GM23338 (cell line): Measurements from ENCODE around the gene BNIP1. TPM values are rescaled to one million over a fixed set of nuclear protein-coding genes. Genes with fewer than 3 reads are reported as not detected.

Experiments
- ATAC-seq: fragments of 200-7000 bp; cut with Tn5 transposase; 3 replicates; pipeline ENCODE4 v1.9.1; 2020
- DNase-seq: peaks from one replicate; pipeline ENCODE4 v3.0.0-alpha.2; 2015; ENCODE audit warnings: low spot score
- H2AFZ ChIP-seq: fragments of 200-600 bp; sonication (generic); 2 replicates; pipeline ENCODE4 v1.8.0; 2016; ENCODE audit warnings: antibody characterized with exemption, mild to moderate bottlenecking, moderate library complexity
- H3F3A ChIP-seq: fragments of 200-600 bp; sonication (generic); replicated peaks from 2 replicates; pipeline ENCODE4 v1.8.0; 2017; ENCODE audit warnings: antibody characterized with exemption, mixed run types, low read depth
- H3K27ac ChIP-seq: fragments of 200-600 bp; sonication (generic); 2 replicates; pipeline ENCODE4 v1.6.1; 2016; ENCODE audit warnings: low read depth
- H3K27me3 ChIP-seq: fragments of 200-600 bp; sonication (generic); 2 replicates; pipeline ENCODE4 v1.8.0; 2016; ENCODE audit warnings: mild to moderate bottlenecking, mixed run types, moderate library complexity; ENCODE audit not compliant: insufficient read depth
- H3K36me3 ChIP-seq: fragments of 200-600 bp; sonication (generic); 2 replicates; pipeline ENCODE4 v1.8.0; 2016; ENCODE audit warnings: mild to moderate bottlenecking; ENCODE audit not compliant: insufficient read depth
- H3K4me1 ChIP-seq: fragments of 200-600 bp; sonication (generic); 2 replicates; pipeline ENCODE4 v1.8.0; 2016; ENCODE audit warnings: mild to moderate bottlenecking, moderate library complexity; ENCODE audit not compliant: insufficient read depth
- H3K4me2 ChIP-seq: fragments of 200-600 bp; sonication (generic); 2 replicates; pipeline ENCODE4 v1.7.1; 2017; ENCODE audit warnings: mixed run types
- H3K4me3 ChIP-seq: fragments of 200-600 bp; sonication (generic); 2 replicates; pipeline ENCODE4 v1.6.1; 2016; ENCODE audit warnings: mixed run types
- H3K79me2 ChIP-seq: fragments of 200-600 bp; sonication (generic); replicated peaks from 2 replicates; pipeline ENCODE4 v1.8.0; 2017; ENCODE audit warnings: mild to moderate bottlenecking; ENCODE audit not compliant: insufficient read depth
- H3K9me2 ChIP-seq: fragments of 200-600 bp; sonication (generic); 2 replicates; pipeline ENCODE4 v1.8.0; 2017; ENCODE audit not compliant: insufficient read depth
- H4K20me1 ChIP-seq: fragments of 200-600 bp; sonication (generic); replicated peaks from 2 replicates; pipeline ENCODE4 v1.8.0; 2017; ENCODE audit warnings: mild to moderate bottlenecking; ENCODE audit not compliant: insufficient read depth
- H3K27ac Mint-ChIP-seq: 2 replicates; pipeline ENCODE4 v1.8.0; 2020; ENCODE audit warnings: inconsistent platforms, mild to moderate bottlenecking, moderate library complexity, mixed read lengths
- H3K27me3 Mint-ChIP-seq: 3 replicates; pipeline ENCODE4 v1.8.0; 2022; ENCODE audit warnings: low read depth, mild to moderate bottlenecking, moderate library complexity, mixed read lengths, inconsistent platforms; ENCODE audit not compliant: insufficient read depth, poor library complexity
- H3K36me3 Mint-ChIP-seq: 3 replicates; pipeline ENCODE4 v1.8.0; 2021; ENCODE audit warnings: low read depth, mild to moderate bottlenecking, inconsistent platforms, moderate library complexity, mixed read lengths
- H3K4me1 Mint-ChIP-seq: 3 replicates; pipeline ENCODE4 v1.8.0; 2020; ENCODE audit warnings: mild to moderate bottlenecking, inconsistent platforms, mixed read lengths
- H3K4me3 Mint-ChIP-seq: 3 replicates; pipeline ENCODE4 v1.8.0; 2021; ENCODE audit warnings: moderate library complexity, mild to moderate bottlenecking, inconsistent platforms, mixed read lengths
- H3K9me3 Mint-ChIP-seq: 3 replicates; pipeline ENCODE4 v1.8.0; 2020; ENCODE audit warnings: moderate library complexity, mild to moderate bottlenecking, inconsistent platforms, mixed read lengths
- CREB1 ChIP-seq: fragments of 250-450 bp; sonication (Bioruptor Pico); IDR thresholded peaks from 2 replicates; pipeline ENCODE4 v1.5.0; 2020; ENCODE audit warnings: low read depth, mild to moderate bottlenecking, moderate library complexity
- CTCF ChIP-seq, 2 experiments: fragments of 200-600 bp in 1 of 2; sonication (generic) in 1 of 2; conservative IDR thresholded peaks; 2 replicates each; pipeline versions ENCODE4 v1.5.1 to v1.6.1; 2016 to 2017; ENCODE audit warnings: antibody characterized with exemption in 2 of 2, low read depth in 2 of 2, mild to moderate bottlenecking in 2 of 2, moderate library complexity in 1 of 2
- ETS1 ChIP-seq: IDR thresholded peaks from 2 replicates; pipeline ENCODE4 v1.6.1; 2016; ENCODE audit warnings: antibody characterized with exemption
- EZH2 ChIP-seq: fragments of 200-600 bp; sonication (generic); IDR thresholded peaks from one replicate; pipeline ENCODE4 v1.8.0; 2017; ENCODE audit warnings: antibody characterized with exemption, mild to moderate bottlenecking, low read depth; ENCODE audit not compliant: unreplicated experiment
- EZH2phosphoT487 ChIP-seq: fragments of 200-600 bp; sonication (generic); IDR thresholded peaks from one replicate; pipeline ENCODE4 v1.8.1; 2018; ENCODE audit warnings: antibody characterized with exemption; ENCODE audit not compliant: unreplicated experiment
- JUNB ChIP-seq: IDR thresholded peaks from one replicate; pipeline ENCODE4 v1.6.1; 2016; ENCODE audit warnings: antibody characterized with exemption; ENCODE audit not compliant: unreplicated experiment
- NANOG ChIP-seq: IDR thresholded peaks from 2 replicates; pipeline ENCODE4 v1.6.1; 2016; ENCODE audit warnings: antibody characterized with exemption, borderline replicate concordance
- POLR2AphosphoS5 ChIP-seq: IDR thresholded peaks from 2 replicates; pipeline ENCODE4 v1.6.1; 2016; ENCODE audit warnings: antibody characterized with exemption, low read depth
- REST ChIP-seq: IDR thresholded peaks from one replicate; pipeline ENCODE4 v1.6.1; 2018; ENCODE audit warnings: antibody characterized with exemption; ENCODE audit not compliant: unreplicated experiment
- STAT1 ChIP-seq: IDR thresholded peaks from one replicate; pipeline ENCODE4 v1.6.1; 2016; ENCODE audit warnings: antibody characterized with exemption; ENCODE audit not compliant: unreplicated experiment
- ZNF114 ChIP-seq: fragments of 250-450 bp; sonication (Bioruptor Pico); IDR thresholded peaks from 2 replicates; pipeline ENCODE4 v1.5.0; 2020; ENCODE audit warnings: mild to moderate bottlenecking, moderate library complexity
- ZNF331 ChIP-seq: fragments of 250-450 bp; sonication (Bioruptor Pico); IDR thresholded peaks from 2 replicates; pipeline ENCODE4 v1.5.0; 2020; ENCODE audit warnings: low read depth, mild to moderate bottlenecking, moderate library complexity
- ZNF462 ChIP-seq: fragments of 250-450 bp; sonication (Bioruptor Pico); IDR thresholded peaks from 2 replicates; pipeline ENCODE4 v1.5.0; 2020; ENCODE audit warnings: mild to moderate bottlenecking, moderate library complexity
- polyA plus RNA-seq: library from polyadenylated mRNA; unstranded; fragments of >200 nt; fragmentation: Nextera tagmentation; extraction: Ambion mirVana; gene quantifications from 2 replicates; pipeline ENCODE4 v1.2.1, GENCODE V29; 2016
- total RNA-seq: library from RNA; depleted of rRNA; stranded (reverse); fragments of >200 nt; shearing (Covaris generic); gene quantifications from 2 replicates; pipeline ENCODE4 v1.2.3, GENCODE V29; 2014

BNIP1 gene
- total and polyA plus RNA-seq, 2 experiments from 2014 or later: 12.1 to 17.0 TPM

- ATAC-seq: peak; percentile 53
- Histone ChIP-seq H3K27me3 (no peaks in the 10 kb centered on the region), H3K27ac (no peak overlapping the region), H3K4me2 (no peak overlapping the region), H4K20me1 (no peaks in the 10 kb centered on the region), H3K4me3 (no peak overlapping the region), H3K4me1 (no peaks in the 10 kb centered on the region), H2AFZ (no peak overlapping the region), H3K9me2 (no peaks in the 10 kb centered on the region), H3K79me2 (no peaks in the 10 kb centered on the region), H3K36me3 (no peaks in the 10 kb centered on the region), H3F3A (no peaks in the 10 kb centered on the region)
- H3K36me3 Mint-ChIP-seq: no peaks in the 10 kb centered on the region
- H3K9me3 Mint-ChIP-seq: no peaks in the 10 kb centered on the region
- peaks cover 15% of the 10 kb centered on the region for H3K27me3 Mint-ChIP-seq
- no peak for DNase-seq
- TF ChIP-seq REST (no peak), CTCF (conservative IDR thresholded peaks at IDR 0.05; ENCODE audit: low read depth in 2 of 2) (no peak), EZH2phosphoT487 (no peak), NANOG (no peak), ZNF114 (CRISPR knock-in tag) (no peak), JUNB (no peak), ZNF462 (CRISPR knock-in tag) (no peak), STAT1 (no peak), ZNF331 (CRISPR knock-in tag) (no peak), ETS1 (no peak), EZH2 (no peak), CREB1 (CRISPR knock-in tag) (no peak), POLR2AphosphoS5 (no peak)
- no peak overlapping the region for H3K4me3 Mint-ChIP-seq
- H3K27ac Mint-ChIP-seq: no peak overlapping the region
- H3K4me1 Mint-ChIP-seq: peaks cover 7% of the 10 kb centered on the region; the same call in 2 of the 3 replicates
These were observed 31.2 kb downstream of the BNIP1 start for GRCh38 chr5:173175523-173175922.
